NCI-H2196 treated with DMSO at 0.1 percent for 48 hours (cell line): ENCODE data around the gene AOPEP.

Source experiments
- DNase-seq: peaks from one replicate; lab custom pipeline; 2025; ENCODE audit not compliant: unreplicated experiment; lab: John Stamatoyannopoulos, UW

AOPEP gene

GRCh38 chr9:94714494-94714893 is 12.0 kb upstream of the AOPEP start:
- no peak for DNase-seq

GRCh38 chr9:94717761-94718160 is 8.7 kb upstream of the AOPEP start:
- no peak for DNase-seq

GRCh38 chr9:94718936-94719335 is 7.6 kb upstream of the AOPEP start:
- DNase-seq = no peak

- DNase-seq = no peak
These were observed 6.6 kb upstream of the AOPEP start for GRCh38 chr9:94719878-94720277.

DNA sequence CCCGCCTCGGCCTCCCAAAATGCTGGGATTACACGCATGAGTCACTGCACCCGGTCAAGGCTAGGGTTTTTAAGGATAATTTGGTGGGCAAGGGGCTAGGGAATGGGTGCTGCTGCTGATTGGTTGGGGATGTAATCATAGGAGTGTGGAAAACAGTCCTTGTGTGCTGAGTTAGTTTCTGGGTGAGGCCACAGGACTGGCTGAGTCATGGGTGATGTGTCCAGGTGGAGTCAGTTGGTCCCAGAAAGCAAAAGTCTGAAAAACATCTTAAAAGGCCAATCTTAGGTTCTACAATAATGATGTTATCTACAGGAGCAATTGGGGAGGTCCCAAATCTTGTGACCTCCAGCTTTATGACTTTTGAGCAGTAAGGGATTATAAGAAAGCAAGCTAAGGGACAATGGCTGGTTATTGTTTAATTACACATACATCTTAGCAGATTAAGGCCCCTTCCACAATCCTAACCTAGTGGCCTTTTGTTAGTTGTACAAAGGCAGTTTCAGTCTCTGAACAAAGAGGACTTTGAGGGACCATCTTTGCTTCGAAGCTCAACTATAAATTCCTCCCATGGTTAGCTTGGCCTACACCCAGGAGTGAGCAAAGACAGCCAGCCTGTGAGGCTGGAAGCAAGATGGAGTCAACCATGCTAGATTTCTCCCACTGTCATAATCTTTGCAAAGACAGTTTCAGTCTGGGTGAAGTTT is 5.5 kb upstream of the AOPEP start:
- no peak for DNase-seq

DNA sequence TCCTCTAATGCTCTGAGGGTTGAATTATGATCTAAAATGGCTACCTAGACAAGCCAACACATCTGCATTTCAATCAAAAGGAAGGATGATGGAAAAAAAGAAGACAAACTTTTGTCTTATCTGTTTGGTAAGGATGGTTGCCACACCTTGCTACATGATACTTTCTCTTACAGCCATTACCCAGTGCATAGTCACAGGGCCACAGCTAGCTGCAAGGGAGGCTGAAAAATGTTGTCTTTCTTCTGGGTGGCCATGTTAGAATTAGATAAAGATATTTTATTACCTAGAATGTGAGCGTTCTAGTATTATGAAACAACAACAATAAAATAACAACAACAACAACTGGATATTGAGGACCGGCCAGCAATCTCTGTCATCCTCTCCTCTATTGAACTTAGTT is 4.7 kb upstream of the AOPEP start:
- DNase-seq = no peak

DNA sequence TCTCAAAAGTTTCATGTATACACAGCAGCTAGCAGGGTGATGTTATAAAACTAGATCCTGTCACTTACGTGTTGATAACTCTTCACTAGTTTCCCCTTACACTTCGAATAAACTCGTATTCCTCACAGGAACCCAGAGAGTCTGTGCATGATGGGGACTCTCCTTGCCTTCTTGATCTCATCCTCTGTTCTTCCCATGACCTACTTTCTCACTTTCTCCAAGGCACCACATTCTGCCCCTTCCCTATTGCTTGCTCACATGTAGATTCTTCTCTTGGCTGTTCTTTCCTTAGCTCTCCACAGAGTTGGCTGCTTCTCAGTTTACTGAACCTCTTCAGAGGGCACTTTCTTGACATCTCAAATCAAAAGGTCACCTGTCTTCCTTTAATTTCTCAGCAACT is 1.2 kb upstream of the AOPEP start:
- no peak for DNase-seq

DNA sequence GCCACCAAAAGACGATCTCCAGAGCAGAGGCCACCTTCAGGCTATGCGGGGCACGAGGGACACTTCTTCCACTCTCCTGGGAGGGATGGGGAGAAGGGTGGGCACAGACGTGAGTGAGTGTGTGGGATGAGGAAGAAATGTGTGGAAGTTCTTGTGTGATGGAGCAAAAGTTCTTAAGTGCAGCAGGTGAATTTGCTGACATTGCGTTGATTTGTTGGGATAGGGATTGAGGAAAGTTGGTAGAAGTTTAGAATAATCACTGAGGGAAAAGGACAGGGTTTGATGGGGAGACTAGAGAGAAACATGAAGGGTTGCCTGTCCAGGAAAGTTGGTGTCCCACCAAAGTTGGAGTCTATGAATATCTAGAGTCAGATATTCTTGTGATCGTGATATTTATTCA is 2.2 kb downstream of the AOPEP start:
- DNase-seq = no peak

GRCh38 chr9:94729199-94729598 is 2.7 kb downstream of the AOPEP start:
- DNase-seq = no peak

DNA sequence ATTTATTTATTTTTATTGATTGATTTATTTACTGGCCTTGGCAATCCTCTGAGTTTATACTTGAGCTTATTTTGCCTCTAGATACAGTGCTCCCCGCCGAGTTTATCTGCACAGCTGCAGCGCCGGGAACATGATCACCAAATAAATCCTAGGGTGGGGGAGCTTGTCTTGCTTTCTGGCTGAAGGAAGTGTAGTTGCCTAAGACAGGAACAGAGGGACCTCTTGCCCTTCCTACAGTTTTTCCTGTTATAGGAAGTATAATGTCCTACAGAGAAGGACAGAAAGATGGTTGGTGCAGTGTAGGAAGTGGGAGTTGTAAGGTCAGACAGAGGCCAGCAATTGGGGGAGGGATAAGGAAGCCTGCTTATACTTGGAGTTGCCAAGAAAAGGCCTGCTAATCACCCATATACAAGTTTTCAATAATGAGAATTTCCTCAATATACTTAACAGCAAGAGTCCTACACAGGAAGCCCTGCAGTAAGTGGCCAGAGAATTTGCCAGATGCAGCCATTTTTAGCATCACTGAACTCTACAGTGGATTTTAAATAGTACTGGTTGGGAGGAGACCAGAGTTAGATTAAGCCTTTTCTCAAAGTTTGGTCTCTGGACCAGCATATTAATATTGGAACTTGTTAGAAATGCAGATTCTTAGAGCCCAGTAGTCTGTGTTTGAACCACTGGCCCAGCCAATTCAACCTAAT is 7.7 kb downstream of the AOPEP start:
- DNase-seq = no peak

GRCh38 chr9:94736759-94737158 is 10.3 kb downstream of the AOPEP start:
- DNase-seq = no peak

- DNase-seq = no peak
These were observed 13.8 kb downstream of the AOPEP start for GRCh38 chr9:94740145-94740840.

DNA sequence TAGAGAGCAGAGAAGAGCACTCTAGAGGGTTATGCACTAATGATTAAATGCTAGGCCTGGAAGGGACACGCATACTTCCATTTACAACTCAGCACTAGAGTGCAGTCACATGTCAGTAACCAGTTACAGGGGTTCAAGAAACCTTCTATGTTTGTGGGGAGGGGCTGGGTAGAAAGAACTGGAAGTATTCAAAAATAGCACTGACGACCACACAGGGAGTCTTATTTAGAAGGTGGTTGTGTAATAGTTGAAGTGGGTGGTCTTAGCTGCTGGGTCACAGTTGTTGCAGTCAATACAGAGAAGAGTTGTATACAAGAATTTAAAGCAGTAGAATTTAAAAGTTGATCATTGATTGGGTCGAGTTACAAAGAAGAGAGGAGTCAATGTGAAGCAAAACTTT is 15.4 kb downstream of the AOPEP start:
- no peak for DNase-seq

DNA sequence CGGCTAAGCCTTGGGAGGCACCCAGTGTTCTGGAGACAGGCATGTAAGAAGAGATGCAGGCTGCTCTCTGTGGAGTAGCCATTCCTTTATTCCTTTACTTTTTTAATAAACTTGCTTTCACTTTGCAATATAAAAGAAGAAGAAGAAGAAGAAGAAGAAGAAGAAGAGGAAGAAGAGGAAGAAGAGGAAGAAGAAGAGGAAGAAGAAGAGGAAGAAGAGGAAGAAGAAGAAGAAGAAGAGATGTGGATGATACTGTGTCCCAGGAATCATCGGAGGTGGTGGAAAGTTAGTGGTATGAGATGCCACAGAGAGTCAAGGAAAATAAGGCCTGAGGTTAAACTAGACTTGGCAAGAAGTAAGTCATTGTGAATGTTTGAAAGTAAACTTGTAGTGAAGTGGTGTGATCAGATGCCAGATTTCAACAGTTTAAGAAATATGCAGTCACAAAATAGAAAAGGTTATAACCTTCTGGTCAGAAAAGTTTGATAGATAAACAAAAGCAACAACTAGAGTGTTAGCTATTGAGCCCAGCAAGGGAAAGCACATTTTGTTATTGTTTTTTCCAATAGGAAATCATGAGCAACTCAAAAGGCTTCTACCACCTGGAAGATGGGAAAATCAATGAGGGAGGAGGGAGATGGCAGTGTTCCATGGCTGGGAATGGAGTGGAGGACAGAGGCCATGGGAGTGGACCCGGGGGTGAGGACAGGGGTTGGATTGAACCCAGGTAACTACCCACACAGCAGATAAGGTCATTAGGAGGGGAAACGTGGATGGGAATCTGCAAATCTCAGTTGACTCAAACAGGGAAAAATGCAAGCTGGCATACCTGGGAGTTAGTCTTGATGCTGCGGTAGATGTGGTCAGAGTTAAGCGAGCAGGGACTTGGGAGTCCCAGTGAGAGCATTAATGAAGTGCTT is 16.8 kb downstream of the AOPEP start:
- no peak for DNase-seq

GRCh38 chr9:94745806-94746540 is 19.5 kb downstream of the AOPEP start:
- DNase-seq = no peak

DNA sequence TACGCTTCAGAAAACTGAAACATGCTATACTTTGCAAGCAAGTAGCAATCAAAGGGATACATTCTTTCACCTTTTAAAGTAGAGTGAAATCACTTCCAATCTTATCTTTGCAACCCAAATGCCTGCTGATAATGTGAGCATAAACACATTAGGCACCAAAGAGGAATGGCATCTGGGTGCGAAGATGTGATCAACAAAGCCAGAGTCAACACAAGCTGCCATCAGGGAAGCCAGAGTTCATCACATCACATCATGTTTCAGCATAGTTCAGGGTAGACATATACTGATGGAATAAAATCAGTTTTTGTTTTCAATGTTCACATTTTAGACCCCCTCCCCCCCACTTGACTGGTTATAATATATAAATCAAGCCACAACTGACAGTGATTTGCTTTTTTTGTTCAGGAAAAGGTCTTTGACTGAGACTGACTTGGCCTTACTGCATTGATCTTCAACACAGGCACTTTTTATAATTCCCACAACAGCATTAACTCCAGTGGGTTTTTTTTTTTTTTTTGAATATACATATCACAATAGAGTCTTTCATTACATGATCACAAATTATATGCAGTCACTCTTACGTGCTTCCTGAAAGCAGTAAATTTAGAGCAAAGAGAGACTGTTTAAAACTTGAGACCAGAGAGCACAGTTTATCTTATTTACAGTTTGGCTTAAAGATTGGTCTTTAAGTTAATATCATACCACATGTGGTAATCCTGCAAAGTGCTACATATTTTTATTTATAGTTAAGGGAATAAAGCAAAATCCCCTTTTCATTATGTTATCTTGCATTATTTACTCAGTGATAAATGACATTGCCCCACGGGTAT is 20.3 kb downstream of the AOPEP start:
- no peak for DNase-seq

GRCh38 chr9:94754976-94755475 is 28.5 kb downstream of the AOPEP start:
- no peak for DNase-seq

- no peak for DNase-seq
These were observed 30.7 kb downstream of the AOPEP start for GRCh38 chr9:94757158-94757557.

DNA sequence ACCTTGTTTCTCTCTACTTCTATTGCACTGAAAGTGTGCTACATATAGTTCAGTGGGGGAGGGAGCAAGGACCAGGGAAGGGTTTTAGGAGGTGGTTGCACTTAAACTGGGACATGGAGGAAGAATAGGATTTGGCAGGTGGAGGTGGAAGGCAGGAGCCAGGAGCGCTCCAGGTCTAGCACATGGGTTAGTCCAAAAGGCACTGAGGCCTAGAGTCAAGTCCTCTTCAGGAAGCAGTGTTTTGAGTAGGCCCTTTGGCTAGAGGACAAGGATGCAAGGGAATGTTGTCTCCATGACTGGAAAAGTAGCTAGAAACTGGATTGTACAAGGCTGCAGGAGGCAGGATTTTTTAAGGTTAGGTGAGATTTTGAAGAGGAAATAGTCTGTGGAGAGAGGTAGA is 31.5 kb downstream of the AOPEP start:
- no peak for DNase-seq
